ENCODE data around the gene ZDHHC7. TPM values are rescaled to one million over a fixed set of nuclear protein-coding genes. Genes with fewer than 3 reads are reported as not detected.
A peak's percentile ranks its signal among the peaks of the same experiment; 100 is the strongest.

The ZDHHC7 gene
- total and polyA plus RNA-seq, 9 of the 15 experiments (the other 6 are each of a cell fraction or from before 2014, with no cell fraction given) = 1.7 to 49.7 (median 37.4) TPM

GRCh38 chr16:84947022-84947421 is 64.3 kb downstream of the ZDHHC7 start (continued):
- TF ChIP-seq, protein P1, sequence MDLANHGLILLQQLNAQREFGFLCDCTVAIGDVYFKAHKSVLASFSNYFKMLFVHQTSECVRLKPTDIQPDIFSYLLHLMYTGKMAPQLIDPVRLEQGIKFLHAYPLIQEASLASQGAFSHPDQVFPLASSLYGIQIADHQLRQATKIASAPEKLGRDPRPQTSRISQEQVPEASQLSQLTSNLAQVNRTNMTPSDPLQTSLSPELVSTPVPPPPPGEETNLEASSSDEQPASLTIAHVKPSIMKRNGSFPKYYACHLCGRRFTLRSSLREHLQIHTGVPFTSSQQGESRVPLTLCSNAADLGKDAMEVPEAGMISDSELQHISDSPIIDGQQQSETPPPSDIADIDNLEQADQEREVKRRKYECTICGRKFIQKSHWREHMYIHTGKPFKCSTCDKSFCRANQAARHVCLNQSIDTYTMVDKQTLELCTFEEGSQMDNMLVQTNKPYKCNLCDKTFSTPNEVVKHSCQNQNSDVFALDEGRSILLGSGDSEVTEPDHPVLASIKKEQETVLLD (IDR thresholded peaks at IDR 0.05) = no peak
- TF ChIP-seq CBFA2T2 (conservative IDR thresholded peaks at IDR 0.05) (0 out of 2 replicates have a peak, but pooled peaks have one; percentile 2), BRD4 (IDR thresholded peaks at IDR 0.05) (no peak), CTBP1 (IDR thresholded peaks at IDR 0.05; ENCODE audit: borderline replicate concordance) (peak; percentile 49; the same call in 1 of the 2 replicates), ZNF121 (CRISPR knock-in tag; conservative IDR thresholded peaks at IDR 0.05) (no peak), ZNF766 (CRISPR knock-in tag; conservative IDR thresholded peaks at IDR 0.05) (0 out of 2 replicates have a peak, but pooled peaks have one; percentile 45), TEAD4 (IDR thresholded peaks at IDR 0.05; ENCODE audit: low read length) (peak; percentile 35; the same call in 1 of the 2 replicates), TEAD4 (CRISPR knock-in tag; IDR thresholded peaks at IDR 0.05; ENCODE audit: borderline replicate concordance) (no peak), PBX2 (CRISPR knock-in tag; IDR thresholded peaks at IDR 0.05; ENCODE audit: low read depth) (0 out of 2 replicates have a peak, but pooled peaks have one; percentile 26), PBX2 (tag; conservative IDR thresholded peaks at IDR 0.05; ENCODE audit: low read depth) (peak; percentile 94), ARID1B (IDR thresholded peaks at IDR 0.05) (0 out of 2 replicates have a peak, but pooled peaks have one; percentile 14), DPF2 (IDR thresholded peaks at IDR 0.05) (0 out of 2 replicates have a peak, but pooled peaks have one; percentile 1), SP1 (CRISPR knock-in tag; IDR thresholded peaks at IDR 0.05) (no peak), ZBTB34 (CRISPR knock-in tag; IDR thresholded peaks at IDR 0.05) (0 out of 2 replicates have a peak, but pooled peaks have one; percentile 24), MED1 (CRISPR knock-in tag; IDR thresholded peaks at IDR 0.05; ENCODE audit: borderline replicate concordance) (no peak), HEY1 (CRISPR knock-in tag; IDR thresholded peaks at IDR 0.05; ENCODE audit: borderline replicate concordance) (no peak), L3MBTL2 (IDR thresholded peaks at IDR 0.05) (peak; percentile 74), ETV1 (tag; conservative IDR thresholded peaks at IDR 0.05; ENCODE audit: low read depth) (peak; percentile 91), MECOM (CRISPR knock-in tag; IDR thresholded peaks at IDR 0.05) (0 out of 2 replicates have a peak, but pooled peaks have one; percentile 21), KAT8 (IDR thresholded peaks at IDR 0.05; ENCODE audit: low read depth) (no peak), ZFX (CRISPR knock-in tag; IDR thresholded peaks at IDR 0.05) (peak; percentile 40; the same call in 1 of the 2 replicates)

Measured in K562 (cell line).